ENCODE results near the gene SEPTIN12.
"Not testable (repeated sequence)": the region's sequence is repeated elsewhere in the genome, so short reads cannot be mapped to it uniquely, and the experiment has no call there.

SEPTIN12 gene

DNA sequence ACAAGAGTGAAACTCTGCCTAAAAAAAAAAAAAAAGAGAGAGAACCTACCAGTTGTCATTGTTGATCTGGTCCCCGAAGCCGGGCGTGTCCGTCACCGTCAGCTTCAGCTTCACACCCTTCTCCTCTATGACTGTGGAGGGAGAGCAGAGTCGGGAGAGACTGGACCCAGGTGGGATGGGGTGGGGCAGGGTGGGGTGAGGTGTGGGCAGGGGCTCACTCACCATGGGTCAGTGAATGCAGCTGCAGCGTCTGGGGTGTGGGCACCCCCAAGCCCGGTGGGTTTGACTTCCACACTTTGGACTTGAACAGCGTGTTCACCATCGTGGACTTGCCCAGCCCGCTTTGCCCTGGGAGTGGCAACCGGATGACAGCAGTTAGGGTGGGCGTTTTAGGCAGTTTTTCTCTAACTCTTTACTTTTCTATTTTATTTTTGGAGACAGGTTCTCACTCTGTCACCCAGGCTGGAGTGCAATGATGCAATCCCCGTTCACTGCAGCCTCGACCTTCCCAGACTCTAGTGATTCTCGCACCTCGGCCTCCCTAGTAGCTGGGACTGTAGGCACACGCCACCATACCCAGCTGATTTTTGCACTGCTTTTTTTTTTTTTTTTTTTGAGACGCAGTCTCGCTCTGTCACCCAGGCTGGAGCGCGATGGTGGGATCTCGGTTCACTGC lies 2.2 kb downstream of the SEPTIN12 start:
- DNase-seq, result no peak

DNA sequence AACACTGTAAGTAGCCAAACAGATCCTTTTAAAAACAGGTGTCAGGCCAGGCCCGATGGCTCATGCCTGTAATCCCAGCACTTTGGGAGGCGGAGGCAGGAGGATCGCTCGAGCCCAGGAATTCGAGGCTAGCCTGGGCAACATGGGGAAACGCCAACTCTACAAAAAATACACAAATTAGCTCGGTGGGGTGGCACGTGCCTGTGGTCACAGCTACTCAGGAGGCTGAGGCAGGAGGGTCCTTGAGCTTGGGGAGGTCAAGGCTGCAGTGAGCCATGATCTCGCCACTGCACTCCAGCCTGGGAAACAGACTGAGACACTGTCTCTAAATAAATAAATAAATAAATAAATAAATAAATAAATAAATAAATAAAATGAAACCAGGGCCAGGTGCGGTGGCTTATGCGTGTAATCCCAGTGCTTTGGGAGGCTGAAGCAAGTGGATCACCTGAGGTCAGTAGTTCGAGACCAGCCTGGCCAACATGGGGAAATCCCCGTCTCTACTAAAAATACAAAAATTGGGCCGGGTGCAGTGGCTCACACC lies 3.6 kb downstream of the SEPTIN12 start:
- DNase-seq, result not testable (repeated sequence)

DNA sequence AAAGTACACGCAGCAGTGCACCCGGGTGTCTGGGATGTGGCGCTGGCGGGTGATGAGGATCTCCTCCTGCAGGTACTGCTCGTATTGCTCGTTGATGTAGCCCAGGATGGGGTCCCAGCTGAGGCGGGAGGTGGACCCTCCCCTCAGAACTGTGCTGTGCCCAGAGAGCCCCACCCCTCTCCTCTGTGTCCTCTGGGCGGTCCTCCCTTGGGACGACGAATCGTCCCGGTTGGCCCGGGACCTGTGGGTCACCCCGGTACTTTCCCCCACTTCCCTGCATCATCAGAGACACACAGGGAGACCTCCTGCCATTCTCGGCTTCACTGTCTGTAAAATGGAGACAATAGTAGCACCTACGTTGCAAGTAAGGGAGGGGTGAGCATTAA lies 4.2 kb downstream of the SEPTIN12 start:
- DNase-seq, result no peak

DNA sequence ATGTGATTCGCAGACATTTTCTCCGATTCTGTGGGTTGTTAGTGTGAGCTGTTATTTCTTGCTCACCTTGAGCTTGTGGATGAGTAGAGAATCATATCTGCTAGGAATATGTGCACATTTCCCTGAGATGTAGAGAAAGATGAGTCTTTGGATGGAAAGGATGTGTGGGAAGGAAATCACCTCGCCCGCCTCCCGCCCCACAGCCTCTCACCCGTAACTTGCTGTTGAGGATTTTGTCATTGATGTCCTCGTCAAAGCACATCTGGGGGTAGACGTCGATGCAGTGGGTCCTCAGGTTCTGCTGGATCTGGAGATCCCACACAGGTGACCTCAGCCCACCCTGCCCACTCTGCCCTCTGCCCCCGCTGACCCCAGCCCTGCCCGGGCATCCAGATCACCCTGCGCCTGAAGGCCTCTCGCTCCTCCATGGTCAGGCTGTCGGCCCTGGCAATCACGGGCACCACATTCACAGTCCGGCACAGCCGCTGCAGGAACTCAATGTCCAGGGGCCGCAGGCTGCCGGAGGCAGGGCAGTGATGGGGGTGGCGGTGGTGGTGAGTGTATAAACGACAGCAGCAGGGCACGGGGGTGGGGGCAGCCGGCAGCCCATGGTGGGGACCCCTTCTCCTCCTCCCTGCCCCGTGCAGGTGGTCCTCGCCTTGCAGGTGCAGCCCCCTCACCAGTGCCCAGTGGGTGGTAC lies 4.7 kb downstream of the SEPTIN12 start:
- DNase-seq, result no peak

DNA sequence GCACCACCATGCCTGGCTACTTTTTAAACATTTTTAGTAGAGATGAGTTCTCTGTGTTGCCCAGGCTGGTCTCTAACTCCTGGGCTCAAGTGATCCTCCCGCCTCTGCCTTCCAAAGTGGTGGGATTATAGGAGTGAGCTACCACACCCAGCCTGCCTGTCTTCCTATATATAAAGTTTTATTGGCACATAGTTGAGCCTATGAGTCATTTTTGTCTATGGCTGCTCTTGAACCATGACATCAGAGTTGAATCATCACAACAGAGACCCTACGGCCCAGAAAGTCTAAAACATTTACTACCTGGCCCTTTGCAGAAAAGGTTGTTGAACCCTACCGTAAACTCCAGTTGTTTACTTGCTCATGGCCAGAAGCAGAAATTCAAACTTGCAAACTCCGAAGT lies 7.9 kb downstream of the SEPTIN12 start:
- DNase-seq, result no peak

- DNase-seq, result no peak
Measured at GRCh38 chr16:4778050-4778392, 10.1 kb downstream of the SEPTIN12 start.

GRCh38 chr16:4777339-4778049 lies 10.7 kb downstream of the SEPTIN12 start:
- no peak for DNase-seq

- no peak for DNase-seq
Measured at GRCh38 chr16:4776141-4776705, 11.9 kb downstream of the SEPTIN12 start.

- DNase-seq, result peak in 3 of 58 donors; percentile 20 to 34 (median 29)
Measured at GRCh38 chr16:4775005-4775404, 13.1 kb downstream of the SEPTIN12 start.

DNA sequence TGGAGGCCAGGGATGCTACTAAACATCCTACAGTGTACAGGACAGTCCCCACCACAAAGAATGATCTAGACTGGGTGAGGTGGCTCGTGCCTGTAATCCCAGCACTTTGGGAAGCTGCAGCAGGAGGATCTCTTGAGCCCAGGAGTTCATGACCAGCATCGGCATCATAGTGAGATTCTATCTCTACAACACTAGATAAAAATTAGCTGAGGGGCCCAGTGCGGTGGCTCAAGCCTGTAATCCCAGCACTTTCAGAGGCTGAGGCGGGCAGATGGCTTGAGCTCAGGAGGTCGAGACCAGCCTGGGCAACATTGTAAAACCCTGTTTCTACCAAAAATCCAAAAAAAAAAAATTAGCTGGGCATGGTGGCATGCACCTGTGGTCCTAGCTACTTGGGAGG lies 15.8 kb downstream of the SEPTIN12 start:
- DNase-seq, result no peak

- no peak for DNase-seq
Measured at GRCh38 chr16:4771646-4772045, 16.5 kb downstream of the SEPTIN12 start.

GRCh38 chr16:4769306-4769638 lies 18.9 kb downstream of the SEPTIN12 start:
- no peak for DNase-seq

DNA sequence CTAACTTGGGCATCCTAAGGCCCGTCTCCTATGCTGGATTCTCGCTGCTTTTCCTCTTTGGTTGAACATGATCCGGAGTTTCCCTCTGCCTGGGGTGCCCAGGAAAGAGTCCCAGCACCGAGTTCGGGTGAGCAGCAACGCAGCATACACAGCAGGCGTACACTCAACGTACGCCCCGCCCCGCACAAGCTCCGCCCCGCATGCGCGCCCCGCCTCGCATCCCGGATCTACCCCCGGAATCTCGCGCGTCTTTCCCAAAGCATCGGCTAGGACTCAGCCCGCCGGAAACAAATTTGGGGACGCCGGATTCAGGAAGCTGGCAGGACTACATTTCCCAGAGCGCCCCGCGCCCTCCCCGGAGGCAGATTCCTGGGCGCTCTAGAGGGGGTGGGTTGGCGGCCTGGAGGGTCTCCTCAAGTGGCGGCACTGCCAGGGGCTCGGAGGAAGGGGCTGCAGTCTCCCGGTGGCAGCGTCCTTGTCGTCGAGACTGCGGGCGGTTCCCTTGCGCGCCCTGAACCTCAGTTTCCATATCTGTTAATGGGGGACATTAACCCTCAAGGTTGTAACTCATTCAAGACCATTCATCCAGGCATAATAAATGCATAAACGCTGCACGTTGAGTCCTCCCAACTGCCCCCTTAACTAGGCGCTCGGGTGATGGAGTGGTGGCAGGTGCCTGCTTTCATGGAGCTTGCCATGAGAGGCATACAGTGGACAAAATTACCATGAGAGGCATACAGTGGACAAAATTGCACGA lies 19.4 kb downstream of the SEPTIN12 start:
- DNase-seq, result peak; percentile 84 to 99 (median 96)

DNA sequence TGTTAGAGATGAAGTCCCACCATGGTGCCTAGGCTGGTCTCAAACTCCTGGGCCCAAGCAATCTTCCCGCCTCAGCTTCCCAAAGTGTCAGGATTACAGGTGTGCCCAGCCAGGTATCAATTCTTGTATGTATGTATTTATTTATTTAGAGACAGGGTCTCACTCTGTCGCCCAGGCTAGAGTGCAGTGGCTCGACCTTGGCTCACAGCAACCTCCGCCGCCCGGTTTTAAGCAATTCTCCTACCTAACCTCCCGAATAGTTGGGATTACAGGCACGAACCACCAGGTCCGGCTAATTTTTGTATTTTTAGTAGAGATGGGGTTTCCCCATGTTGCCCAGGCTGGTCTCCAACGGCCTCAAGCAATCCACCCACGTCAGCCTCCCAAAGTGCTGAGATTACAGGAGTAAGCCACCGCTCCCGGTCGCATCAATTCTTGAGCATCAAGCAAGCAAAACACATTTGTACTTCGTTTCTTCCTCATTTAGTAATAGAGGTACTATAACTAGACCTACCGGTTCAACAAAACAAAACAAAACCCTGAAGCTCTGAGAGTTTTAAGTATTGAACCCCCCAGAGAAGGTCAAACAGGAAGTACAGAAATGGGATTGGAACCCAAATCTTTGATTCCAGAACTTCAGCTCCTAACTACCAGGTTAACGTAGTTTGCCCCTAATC lies 20.1 kb downstream of the SEPTIN12 start:
- DNase-seq, result peak in 4 of 58 donors; percentile 2 to 46 (median 16)

- DNase-seq, result peak; percentile 59 to 99 (median 96)
Measured at GRCh38 chr16:4766875-4767628, 21.1 kb downstream of the SEPTIN12 start, which contains the start of gene ZNF500. ZNF500 (minus strand) TSS chr16:4767162; CDS start chr16:4765978, 1,184 bp downstream.

- DNase-seq, result no peak
Measured at GRCh38 chr16:4765511-4766474, 22.4 kb downstream of the SEPTIN12 start.

DNA sequence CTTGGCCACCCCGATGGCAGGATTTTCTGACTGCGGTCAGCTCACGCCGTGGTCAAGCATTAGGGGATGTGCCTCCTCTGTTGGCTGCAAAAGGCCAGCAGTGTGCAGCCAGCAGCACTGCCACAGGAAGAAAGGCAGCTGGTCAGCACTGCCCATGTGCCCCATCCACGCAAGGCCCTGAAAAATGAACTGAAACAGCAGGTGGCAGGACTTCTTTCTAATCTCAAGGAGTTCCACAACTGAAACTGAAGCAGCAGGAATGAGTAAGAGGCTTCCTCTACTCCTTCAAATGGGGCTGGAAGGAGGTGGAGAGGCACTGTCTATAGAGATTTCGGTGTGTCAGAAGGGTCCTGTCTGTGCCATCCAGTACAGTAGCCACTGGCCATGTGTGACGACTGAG lies 24.4 kb downstream of the SEPTIN12 start:
- no peak for DNase-seq

GRCh38 chr16:4762205-4762604 lies 25.9 kb downstream of the SEPTIN12 start:
- DNase-seq, result no peak

Measured in anterior cingulate cortex (tissue), 58 donors.